IPS DF 6.9 (cell line): Measurements from ENCODE around the gene EBI3.
"Not testable (repeated sequence)": the region's sequence is repeated elsewhere in the genome, so short reads cannot be mapped to it uniquely, and the experiment has no call there.

Experiments used
- DNase-seq: peaks from one replicate; pipeline ENCODE4 v3.0.0-alpha.2; 2013; ENCODE audit warnings: low read depth, low spot score
- H3K27ac ChIP-seq: one replicate; pipeline ENCODE4 v1.5.1; 2013; ENCODE audit warnings: low read length, control low read depth
- H3K27me3 ChIP-seq: 2 replicates; pipeline ENCODE4 v1.6.1; 2013; ENCODE audit warnings: mild to moderate bottlenecking, low read length; ENCODE audit not compliant: control insufficient read depth, insufficient read depth
- H3K36me3 ChIP-seq: 2 replicates; pipeline ENCODE4 v1.6.1; 2013; ENCODE audit warnings: low read length; ENCODE audit not compliant: control insufficient read depth, insufficient read depth
- H3K4me1 ChIP-seq: 2 replicates; pipeline ENCODE4 v1.6.1; 2013; ENCODE audit warnings: low read length; ENCODE audit not compliant: control insufficient read depth, insufficient read depth
- H3K4me3 ChIP-seq: 2 replicates; pipeline ENCODE4 v1.5.1; 2013; ENCODE audit warnings: mild to moderate bottlenecking, low read length
- H3K9me3 ChIP-seq: 2 replicates; pipeline ENCODE4 v1.6.1; 2013; ENCODE audit warnings: low read length, inconsistent platforms; ENCODE audit not compliant: control insufficient read depth, insufficient read depth
- WGBS: extraction: QIAGEN DNeasy Blood & Tissue Kit; methylation state at CpG from one replicate; pipeline ENCODE4 v1.1.7; 2013; ENCODE audit warnings: mixed read lengths, missing lambda C conversion rate; ENCODE audit not compliant: insufficient read length, insufficient coverage; 5-methylcytosine and 5-hydroxymethylcytosine counted together

The EBI3 gene

GRCh38 chr19:4264812-4265211 is 35.5 kb downstream of the EBI3 start:
- no peak for DNase-seq
- Histone ChIP-seq H3K27me3 (no peaks in the 10 kb centered on the region), H3K4me3 (no peak overlapping the region), H3K27ac (no peak overlapping the region), H3K4me1 (no peaks in the 10 kb centered on the region; the same call in 1 of the 2 replicates), H3K9me3 (no peaks in the 10 kb centered on the region), H3K36me3 (peaks cover 16% of the 10 kb centered on the region)
- WGBS = no CpG with 5 or more reads among the region's 4 CpGs

GRCh38 chr19:4266253-4267000 is 37.1 kb downstream of the EBI3 start:
- no peak for DNase-seq
- WGBS = no CpG with 5 or more reads among the region's 18 CpGs
- Histone ChIP-seq H3K27me3 (no peaks in the 10 kb centered on the region), H3K36me3 (peaks cover 14% of the 10 kb centered on the region), H3K27ac (no peak overlapping the region), H3K4me3 (no peak overlapping the region), H3K4me1 (no peaks in the 10 kb centered on the region; the same call in 1 of the 2 replicates), H3K9me3 (no peaks in the 10 kb centered on the region)

- H3K4me3 ChIP-seq = no peak overlapping the region
- WGBS = no CpG with 5 or more reads among the region's 21 CpGs
Observed at GRCh38 chr19:4267101-4267900, 38.0 kb downstream of the EBI3 start.

GRCh38 chr19:4267901-4268815 is 38.8 kb downstream of the EBI3 start:
- Histone ChIP-seq H3K9me3 (no peaks in the 10 kb centered on the region), H3K27me3 (no peaks in the 10 kb centered on the region), H3K4me1 (no peaks in the 10 kb centered on the region; the same call in 1 of the 2 replicates), H3K27ac (no peak overlapping the region), H3K36me3 (peaks cover 12% of the 10 kb centered on the region), H3K4me3 (no peak overlapping the region)
- WGBS = no CpG with 5 or more reads among the region's 30 CpGs
- no peak for DNase-seq

More at GRCh38 chr19:4267101-4267900, 38.0 kb downstream of the EBI3 start:
- no peaks in the 10 kb centered on the region; the same call in 1 of the 2 replicates for H3K4me1 ChIP-seq
- no peaks in the 10 kb centered on the region for H3K27me3 ChIP-seq
- DNase-seq = peak; percentile 88
- H3K27ac ChIP-seq = no peak overlapping the region
- no peaks in the 10 kb centered on the region for H3K9me3 ChIP-seq
- peaks cover 14% of the 10 kb centered on the region for H3K36me3 ChIP-seq

- Histone ChIP-seq H3K36me3 (peaks cover 10% of the 10 kb centered on the region), H3K9me3 (no peaks in the 10 kb centered on the region), H3K4me3 (no peak overlapping the region), H3K4me1 (no peaks in the 10 kb centered on the region; the same call in 1 of the 2 replicates), H3K27ac (no peak overlapping the region), H3K27me3 (no peaks in the 10 kb centered on the region)
- DNase-seq = no peak
- WGBS = no CpG with 5 or more reads among the region's 13 CpGs
Observed at GRCh38 chr19:4268816-4269430, 39.6 kb downstream of the EBI3 start.

GRCh38 chr19:4272894-4273293 is 43.6 kb downstream of the EBI3 start:
- DNase-seq = no peak
- Histone ChIP-seq H3K9me3 (no peaks in the 10 kb centered on the region), H3K4me3 (no peak overlapping the region), H3K27me3 (no peaks in the 10 kb centered on the region), H3K27ac (no peak overlapping the region), H3K36me3 (peaks cover 8% of the 10 kb centered on the region), H3K4me1 (no peaks in the 10 kb centered on the region; the same call in 1 of the 2 replicates)
- WGBS = no CpG with 5 or more reads among the region's 10 CpGs

- H3K9me3 ChIP-seq, H3K4me1 ChIP-seq, H3K27ac ChIP-seq, H3K27me3 ChIP-seq, DNase-seq, H3K4me3 ChIP-seq, H3K36me3 ChIP-seq: not testable (repeated sequence)
- WGBS = no CpG with 5 or more reads among the region's 6 CpGs
Observed at GRCh38 chr19:4274321-4274686, 45.0 kb downstream of the EBI3 start.

- Histone ChIP-seq H3K36me3 (no peaks in the 10 kb centered on the region), H3K27me3 (peaks cover 13% of the 10 kb centered on the region; the same call in 1 of the 2 replicates), H3K4me1 (0 out of 2 replicates have a peak, but pooled peaks cover 1% of the 10 kb centered on the region), H3K4me3 (no peak overlapping the region), H3K27ac (no peak overlapping the region), H3K9me3 (no peaks in the 10 kb centered on the region)
- DNase-seq = no peak
- WGBS = no CpG with 5 or more reads among the region's 16 CpGs
Observed at GRCh38 chr19:4277191-4277696, 47.9 kb downstream of the EBI3 start.

- Histone ChIP-seq H3K36me3 (no peaks in the 10 kb centered on the region), H3K9me3 (no peaks in the 10 kb centered on the region), H3K4me1 (0 out of 2 replicates have a peak, but pooled peaks cover 1% of the 10 kb centered on the region), H3K4me3 (no peak overlapping the region), H3K27ac (no peak overlapping the region), H3K27me3 (peaks cover 13% of the 10 kb centered on the region; the same call in 1 of the 2 replicates)
- WGBS = no CpG with 5 or more reads among the region's 4 CpGs
- no peak for DNase-seq
Observed at GRCh38 chr19:4278010-4278409, 48.7 kb downstream of the EBI3 start.
